ENCODE data around the gene TEX44. TPM values are rescaled to one million over a fixed set of nuclear protein-coding genes. Genes with fewer than 3 reads are reported as not detected.

The TEX44 gene
- total and polyA plus RNA-seq, 9 of the 15 experiments (the other 6 are each of a cell fraction or from before 2014, with no cell fraction given): not detected

DNA sequence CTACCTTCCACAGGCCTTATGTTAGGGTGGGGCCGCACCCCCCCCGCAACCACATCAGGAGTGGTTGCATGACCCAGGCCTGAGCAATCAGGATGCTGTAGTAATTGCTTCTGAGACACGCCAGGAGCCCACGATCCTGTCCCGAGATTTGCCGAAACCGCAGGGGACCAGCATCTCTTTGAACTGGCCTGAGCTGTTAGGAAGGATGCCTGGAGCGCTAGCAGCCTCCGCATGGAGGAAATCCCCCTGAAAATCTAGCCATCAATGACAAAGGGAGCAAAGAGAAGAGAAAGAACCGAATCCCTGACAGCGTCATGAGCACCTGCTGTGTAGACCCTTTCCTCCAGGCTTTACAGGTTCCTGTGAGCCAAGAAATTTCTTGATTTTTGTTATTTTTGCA lies 8.7 kb upstream of the TEX44 start:
- POLR2A ChIA-PET: no interaction called here
- 3% methylated on average over 8 of the region's 11 CpGs for WGBS (ENCODE audit: insufficient coverage, low coverage, missing lambda C conversion rate)
- in situ Hi-C loops (cut with MboI): no loop called here
- no peak for TF ChIP-seq PHB2 (IDR thresholded peaks at IDR 0.05; ENCODE audit: low read depth)
- TF ChIP-seq NONO (IDR thresholded peaks at IDR 0.05; ENCODE audit: low read depth in 2 of 2, low read length in 1 of 2): no peak
- TF ChIP-seq HDAC3 (IDR thresholded peaks at IDR 0.05; ENCODE audit: borderline replicate concordance, partially characterized antibody): no peak
- TF ChIP-seq, protein P1, sequence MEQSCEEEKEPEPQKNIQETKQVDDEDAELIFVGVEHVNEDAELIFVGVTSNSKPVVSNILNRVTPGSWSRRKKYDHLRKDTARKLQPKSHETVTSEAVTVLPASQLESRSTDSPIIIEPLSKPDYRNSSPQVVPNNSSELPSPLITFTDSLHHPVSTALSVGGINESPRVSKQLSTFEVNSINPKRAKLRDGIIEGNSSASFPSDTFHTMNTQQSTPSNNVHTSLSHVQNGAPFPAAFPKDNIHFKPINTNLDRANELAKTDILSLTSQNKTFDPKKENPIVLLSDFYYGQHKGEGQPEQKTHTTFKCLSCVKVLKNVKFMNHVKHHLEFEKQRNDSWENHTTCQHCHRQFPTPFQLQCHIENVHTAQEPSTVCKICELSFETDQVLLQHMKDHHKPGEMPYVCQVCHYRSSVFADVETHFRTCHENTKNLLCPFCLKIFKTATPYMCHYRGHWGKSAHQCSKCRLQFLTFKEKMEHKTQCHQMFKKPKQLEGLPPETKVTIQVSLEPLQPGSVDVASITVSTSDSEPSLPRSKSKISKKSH (CRISPR knock-in tag; IDR thresholded peaks at IDR 0.05): no peak
- no peak for TF ChIP-seq HDAC6 (IDR thresholded peaks at IDR 0.05; ENCODE audit: low read depth, low read length)
- no peak for TF ChIP-seq ZNF24 (IDR thresholded peaks at IDR 0.05)
- TF ChIP-seq LCOR (CRISPR knock-in tag; IDR thresholded peaks at IDR 0.05): no peak
- TF ChIP-seq, protein P2, sequence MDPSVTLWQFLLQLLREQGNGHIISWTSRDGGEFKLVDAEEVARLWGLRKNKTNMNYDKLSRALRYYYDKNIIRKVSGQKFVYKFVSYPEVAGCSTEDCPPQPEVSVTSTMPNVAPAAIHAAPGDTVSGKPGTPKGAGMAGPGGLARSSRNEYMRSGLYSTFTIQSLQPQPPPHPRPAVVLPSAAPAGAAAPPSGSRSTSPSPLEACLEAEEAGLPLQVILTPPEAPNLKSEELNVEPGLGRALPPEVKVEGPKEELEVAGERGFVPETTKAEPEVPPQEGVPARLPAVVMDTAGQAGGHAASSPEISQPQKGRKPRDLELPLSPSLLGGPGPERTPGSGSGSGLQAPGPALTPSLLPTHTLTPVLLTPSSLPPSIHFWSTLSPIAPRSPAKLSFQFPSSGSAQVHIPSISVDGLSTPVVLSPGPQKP (CRISPR knock-in tag; IDR thresholded peaks at IDR 0.05): no peak
- TF ChIP-seq, protein P3, sequence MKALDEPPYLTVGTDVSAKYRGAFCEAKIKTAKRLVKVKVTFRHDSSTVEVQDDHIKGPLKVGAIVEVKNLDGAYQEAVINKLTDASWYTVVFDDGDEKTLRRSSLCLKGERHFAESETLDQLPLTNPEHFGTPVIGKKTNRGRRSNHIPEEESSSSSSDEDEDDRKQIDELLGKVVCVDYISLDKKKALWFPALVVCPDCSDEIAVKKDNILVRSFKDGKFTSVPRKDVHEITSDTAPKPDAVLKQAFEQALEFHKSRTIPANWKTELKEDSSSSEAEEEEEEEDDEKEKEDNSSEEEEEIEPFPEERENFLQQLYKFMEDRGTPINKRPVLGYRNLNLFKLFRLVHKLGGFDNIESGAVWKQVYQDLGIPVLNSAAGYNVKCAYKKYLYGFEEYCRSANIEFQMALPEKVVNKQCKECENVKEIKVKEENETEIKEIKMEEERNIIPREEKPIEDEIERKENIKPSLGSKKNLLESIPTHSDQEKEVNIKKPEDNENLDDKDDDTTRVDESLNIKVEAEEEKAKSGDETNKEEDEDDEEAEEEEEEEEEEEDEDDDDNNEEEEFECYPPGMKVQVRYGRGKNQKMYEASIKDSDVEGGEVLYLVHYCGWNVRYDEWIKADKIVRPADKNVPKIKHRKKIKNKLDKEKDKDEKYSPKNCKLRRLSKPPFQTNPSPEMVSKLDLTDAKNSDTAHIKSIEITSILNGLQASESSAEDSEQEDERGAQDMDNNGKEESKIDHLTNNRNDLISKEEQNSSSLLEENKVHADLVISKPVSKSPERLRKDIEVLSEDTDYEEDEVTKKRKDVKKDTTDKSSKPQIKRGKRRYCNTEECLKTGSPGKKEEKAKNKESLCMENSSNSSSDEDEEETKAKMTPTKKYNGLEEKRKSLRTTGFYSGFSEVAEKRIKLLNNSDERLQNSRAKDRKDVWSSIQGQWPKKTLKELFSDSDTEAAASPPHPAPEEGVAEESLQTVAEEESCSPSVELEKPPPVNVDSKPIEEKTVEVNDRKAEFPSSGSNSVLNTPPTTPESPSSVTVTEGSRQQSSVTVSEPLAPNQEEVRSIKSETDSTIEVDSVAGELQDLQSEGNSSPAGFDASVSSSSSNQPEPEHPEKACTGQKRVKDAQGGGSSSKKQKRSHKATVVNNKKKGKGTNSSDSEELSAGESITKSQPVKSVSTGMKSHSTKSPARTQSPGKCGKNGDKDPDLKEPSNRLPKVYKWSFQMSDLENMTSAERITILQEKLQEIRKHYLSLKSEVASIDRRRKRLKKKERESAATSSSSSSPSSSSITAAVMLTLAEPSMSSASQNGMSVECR (CRISPR knock-in tag; IDR thresholded peaks at IDR 0.05): no peak
- no peak for TF ChIP-seq NR3C1 (CRISPR knock-in tag; IDR thresholded peaks at IDR 0.05)
- Histone ChIP-seq H3K9me1 (ENCODE audit: control insufficient read depth, insufficient read depth, low read length) (no peaks in the 10 kb centered on the region), H3K9ac (ENCODE audit: insufficient read depth in 1 of 2, low read depth in 2 of 2, low read length in 2 of 2) (no peak overlapping the region), H3K4me2 (ENCODE audit: insufficient read depth, low read length) (no peak overlapping the region), H3K79me2 (ENCODE audit: control insufficient read depth, insufficient read depth, low read length) (no peaks in the 10 kb centered on the region), H3K27me3 (ENCODE audit: control insufficient read depth in 2 of 2, insufficient read depth in 2 of 2, low read length in 2 of 2) (peaks cover 0 to 32% of the 10 kb centered on the region in 2 experiments; a peak in 3 of 5 replicates), H2AFZ (ENCODE audit: low read depth, low read length) (no peak overlapping the region), H3K4me3 (no peak overlapping the region), H4K20me1 (replicated peaks; ENCODE audit: control insufficient read depth, insufficient read depth, low read length) (no peaks in the 10 kb centered on the region), H3K36me3 (ENCODE audit: control insufficient read depth, insufficient read depth, low read length) (no peaks in the 10 kb centered on the region), H3K27ac (ENCODE audit: extremely low read depth, low read depth, low read length) (no peak overlapping the region), H3K9me3 (replicated peaks; ENCODE audit: control insufficient read depth, insufficient read depth, low read depth, low read length) (no peaks in the 10 kb centered on the region), H3K4me1 (replicated peaks in 1 of 2; ENCODE audit: control insufficient read depth in 2 of 2, insufficient read depth in 2 of 2, low read length in 2 of 2) (no peaks in the 10 kb centered on the region)
- no peak for DNase-seq (ENCODE audit: extremely low read depth in 1 of 4, low spot score in 3 of 4)
- FAIRE-seq: no peak
- intact Hi-C loops (cut with micrococcal nuclease): no loop called here
- BruUV-seq (replicated peaks): no TSS peak
- CTCF ChIA-PET (ENCODE audit: low intra/inter-chr PET ratio): interaction anchor here (0.6 kb wide), 1 partner anchor 75 kb away, joined by 3 read pairs; no protein-coding TSS in a partner anchor
- ATAC-seq: no peak
